Uterus (tissue), 2 donors: ENCODE measurements around the gene PLA2G4E.

Experiments used
- POLR2A ChIP-seq, 2 donors: fragments of 450-650 bp; IDR thresholded peaks; one replicate each; pipeline ENCODE4 v1.6.1; 2016; ENCODE audit warnings: antibody characterized with exemption in 2 of 2, mild to moderate bottlenecking in 1 of 2, moderate library complexity in 1 of 2
- TF ChIP-seq, protein P1 (sequence below), 4 experiments: fragments of 200-600 bp in 2 of 4; fragments of 450-650 bp in 2 of 4; sonication (generic) in 2 of 4; IDR thresholded peaks; one replicate each; pipeline ENCODE4 v1.5.1; 2016 to 2019; ENCODE audit warnings: antibody characterized with exemption in 4 of 4, mild to moderate bottlenecking in 2 of 4, moderate library complexity in 1 of 4

- TF ChIP-seq, protein P1, sequence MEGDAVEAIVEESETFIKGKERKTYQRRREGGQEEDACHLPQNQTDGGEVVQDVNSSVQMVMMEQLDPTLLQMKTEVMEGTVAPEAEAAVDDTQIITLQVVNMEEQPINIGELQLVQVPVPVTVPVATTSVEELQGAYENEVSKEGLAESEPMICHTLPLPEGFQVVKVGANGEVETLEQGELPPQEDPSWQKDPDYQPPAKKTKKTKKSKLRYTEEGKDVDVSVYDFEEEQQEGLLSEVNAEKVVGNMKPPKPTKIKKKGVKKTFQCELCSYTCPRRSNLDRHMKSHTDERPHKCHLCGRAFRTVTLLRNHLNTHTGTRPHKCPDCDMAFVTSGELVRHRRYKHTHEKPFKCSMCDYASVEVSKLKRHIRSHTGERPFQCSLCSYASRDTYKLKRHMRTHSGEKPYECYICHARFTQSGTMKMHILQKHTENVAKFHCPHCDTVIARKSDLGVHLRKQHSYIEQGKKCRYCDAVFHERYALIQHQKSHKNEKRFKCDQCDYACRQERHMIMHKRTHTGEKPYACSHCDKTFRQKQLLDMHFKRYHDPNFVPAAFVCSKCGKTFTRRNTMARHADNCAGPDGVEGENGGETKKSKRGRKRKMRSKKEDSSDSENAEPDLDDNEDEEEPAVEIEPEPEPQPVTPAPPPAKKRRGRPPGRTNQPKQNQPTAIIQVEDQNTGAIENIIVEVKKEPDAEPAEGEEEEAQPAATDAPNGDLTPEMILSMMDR (IDR thresholded peaks at IDR 0.05) = no peak
- no peak for TF ChIP-seq POLR2A (IDR thresholded peaks at IDR 0.05)
Measured at GRCh38 chr15:42002333-42002732, 18.5 kb downstream of the PLA2G4E start.
